GM19238 (cell line): ENCODE results near the gene ARHGEF16.

ENCODE experiments used
- DNase-seq: peaks from one replicate; pipeline ENCODE4 v3.0.0; 2011; ENCODE audit warnings: low spot score; ENCODE audit not compliant: insufficient read length

ARHGEF16 gene

GRCh38 chr1:3453891-3454810 is at the start of gene ARHGEF16:
Gene ARHGEF16 (plus strand): TSS chr1:3454665. CDS start chr1:3463085, 8,420 bp downstream.
- no peak for DNase-seq

DNA sequence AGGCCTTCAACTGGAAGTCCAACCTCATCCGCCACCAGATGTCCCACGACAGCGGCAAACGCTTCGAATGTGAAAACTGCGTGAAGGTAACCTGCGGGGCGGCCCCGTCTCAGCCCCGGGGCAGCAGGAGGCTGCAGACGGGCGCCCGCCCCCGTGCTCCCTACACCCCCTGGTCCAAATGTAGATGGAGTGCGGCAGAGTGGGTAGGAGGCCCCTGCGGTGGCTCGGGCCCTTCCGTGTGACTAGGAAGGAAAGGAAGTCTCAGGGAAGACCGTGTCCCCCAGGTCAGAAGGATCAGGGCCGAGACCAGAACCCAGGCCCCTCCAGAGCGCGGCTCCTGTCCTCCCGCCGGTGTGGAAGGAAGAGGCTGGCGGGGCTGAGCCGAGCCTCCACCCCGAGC is 49.7 kb upstream of the ARHGEF16 start:
- DNase-seq, result no peak

GRCh38 chr1:3405491-3405890 is 49.0 kb upstream of the ARHGEF16 start:
- no peak for DNase-seq

- no peak for DNase-seq
Measured at GRCh38 chr1:3405974-3406867, 48.2 kb upstream of the ARHGEF16 start.

DNA sequence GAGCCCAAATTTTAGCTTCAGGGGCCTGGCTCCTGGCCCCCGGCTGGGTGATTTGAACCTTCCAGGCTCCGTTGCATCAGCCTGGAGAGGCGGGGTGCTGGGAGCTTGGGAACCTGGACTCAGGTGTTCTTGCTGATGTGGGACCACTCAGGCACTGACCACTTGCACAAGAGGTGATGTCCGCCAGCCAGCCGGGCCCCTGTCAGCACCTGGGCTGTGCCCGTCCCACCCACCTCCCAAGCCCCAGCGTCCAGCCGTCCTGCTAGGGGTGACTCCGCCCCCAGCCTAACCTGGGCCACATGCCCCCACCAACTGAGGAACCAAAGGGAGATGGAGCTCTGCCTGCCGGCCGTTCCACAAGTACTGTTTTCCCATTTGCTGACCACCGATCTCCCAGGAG is 47.4 kb upstream of the ARHGEF16 start:
- no peak for DNase-seq

- no peak for DNase-seq
Measured at GRCh38 chr1:3408751-3409266, 45.7 kb upstream of the ARHGEF16 start.

DNA sequence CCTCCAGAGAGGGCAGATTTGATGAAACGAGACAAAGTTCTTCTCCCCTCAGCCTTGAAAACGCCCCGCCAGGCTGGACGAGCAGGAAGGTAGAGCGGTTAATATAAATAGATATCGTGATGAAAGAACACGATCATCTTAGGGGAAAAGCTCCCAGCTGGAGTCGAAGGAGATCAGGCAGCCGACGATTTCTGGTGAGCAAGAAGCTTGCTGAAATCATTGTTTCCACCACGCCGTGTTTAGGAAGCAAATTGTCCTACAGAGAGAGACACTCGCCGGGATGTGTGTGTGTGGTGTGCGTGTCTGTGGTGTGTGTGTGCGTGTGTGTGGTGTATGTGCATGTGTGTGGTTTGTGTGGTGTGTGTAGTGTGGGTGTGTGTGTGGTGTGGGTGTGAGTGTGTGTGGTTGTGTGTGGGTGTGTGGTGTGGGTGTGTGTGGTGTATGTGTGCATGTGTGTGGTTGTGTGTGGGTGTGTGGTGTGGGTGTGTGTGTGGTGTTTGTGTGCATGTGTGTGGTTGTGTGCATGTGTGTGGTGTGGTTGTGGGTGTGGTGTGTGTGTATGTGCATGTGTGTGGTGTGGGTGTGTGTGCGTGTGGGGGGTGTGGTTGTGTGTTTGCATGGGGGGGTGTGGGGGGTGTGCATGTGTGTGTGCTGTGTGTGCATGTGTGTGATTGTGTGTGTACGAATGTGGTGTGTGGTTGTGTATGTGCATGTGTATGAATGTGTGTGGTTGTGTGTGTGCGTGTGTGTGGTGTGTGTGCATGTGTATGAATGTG is 44.9 kb upstream of the ARHGEF16 start:
- DNase-seq, result no peak

DNA sequence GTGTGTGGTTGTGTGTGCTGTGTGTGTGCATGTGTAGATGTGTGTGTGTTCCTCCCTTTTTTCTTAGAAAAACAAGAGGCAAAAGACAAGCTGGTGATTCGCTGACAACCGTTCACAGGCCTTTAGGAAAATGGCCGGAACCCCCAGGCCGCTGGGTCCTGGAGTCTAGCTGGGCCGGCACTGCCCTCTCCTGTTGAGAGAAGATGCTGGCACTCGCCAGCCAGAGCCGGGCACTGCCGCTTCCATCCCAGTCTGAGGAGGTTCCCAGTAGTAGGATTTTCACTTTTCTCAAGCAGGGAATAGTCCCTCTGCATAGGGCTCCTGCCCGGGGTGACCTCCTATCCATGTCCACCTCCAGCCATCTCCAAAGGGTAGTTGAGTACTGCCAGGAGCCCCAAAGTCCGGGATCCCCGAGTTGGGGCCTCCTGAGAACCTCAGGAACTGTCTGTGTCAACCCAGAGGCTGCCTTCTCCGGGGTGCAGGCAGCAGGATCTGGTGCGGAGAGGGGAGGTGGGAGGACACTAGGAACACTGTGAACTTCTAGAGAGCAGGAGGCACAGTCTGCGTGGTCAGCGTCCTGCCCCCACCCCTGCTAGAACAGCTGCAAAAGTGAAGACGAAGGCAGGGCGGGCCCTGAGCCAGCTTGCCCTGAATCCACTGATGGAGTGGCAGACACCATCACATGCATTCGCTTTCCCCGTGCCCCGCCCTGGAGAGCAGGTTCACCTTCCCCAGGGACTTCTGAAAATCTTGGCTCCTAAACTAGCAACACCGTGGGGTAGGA is 44.1 kb upstream of the ARHGEF16 start:
- DNase-seq, result no peak

DNA sequence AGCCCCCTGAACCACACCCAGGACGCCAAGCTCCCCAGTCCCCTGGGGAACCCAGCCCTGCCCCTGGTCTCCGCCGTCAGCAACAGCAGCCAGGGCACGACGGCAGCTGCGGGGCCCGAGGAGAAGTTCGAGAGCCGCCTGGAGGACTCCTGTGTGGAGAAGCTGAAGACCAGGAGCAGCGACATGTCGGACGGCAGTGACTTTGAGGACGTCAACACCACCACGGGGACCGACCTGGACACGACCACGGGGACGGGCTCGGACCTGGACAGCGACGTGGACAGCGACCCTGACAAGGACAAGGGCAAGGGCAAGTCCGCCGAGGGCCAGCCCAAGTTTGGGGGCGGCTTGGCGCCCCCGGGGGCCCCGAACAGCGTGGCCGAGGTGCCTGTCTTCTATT is 42.7 kb upstream of the ARHGEF16 start:
- no peak for DNase-seq

DNA sequence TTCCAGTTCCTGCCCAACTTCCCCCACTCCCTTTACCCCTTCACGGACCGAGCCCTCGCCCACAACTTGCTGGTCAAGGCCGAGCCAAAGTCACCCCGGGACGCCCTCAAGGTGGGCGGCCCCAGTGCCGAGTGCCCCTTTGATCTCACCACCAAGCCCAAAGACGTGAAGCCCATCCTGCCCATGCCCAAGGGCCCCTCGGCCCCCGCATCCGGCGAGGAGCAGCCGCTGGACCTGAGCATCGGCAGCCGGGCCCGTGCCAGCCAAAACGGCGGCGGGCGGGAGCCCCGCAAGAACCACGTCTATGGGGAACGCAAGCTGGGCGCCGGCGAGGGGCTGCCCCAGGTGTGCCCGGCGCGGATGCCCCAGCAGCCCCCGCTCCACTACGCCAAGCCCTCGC is 42.1 kb upstream of the ARHGEF16 start:
- DNase-seq, result no peak

DNA sequence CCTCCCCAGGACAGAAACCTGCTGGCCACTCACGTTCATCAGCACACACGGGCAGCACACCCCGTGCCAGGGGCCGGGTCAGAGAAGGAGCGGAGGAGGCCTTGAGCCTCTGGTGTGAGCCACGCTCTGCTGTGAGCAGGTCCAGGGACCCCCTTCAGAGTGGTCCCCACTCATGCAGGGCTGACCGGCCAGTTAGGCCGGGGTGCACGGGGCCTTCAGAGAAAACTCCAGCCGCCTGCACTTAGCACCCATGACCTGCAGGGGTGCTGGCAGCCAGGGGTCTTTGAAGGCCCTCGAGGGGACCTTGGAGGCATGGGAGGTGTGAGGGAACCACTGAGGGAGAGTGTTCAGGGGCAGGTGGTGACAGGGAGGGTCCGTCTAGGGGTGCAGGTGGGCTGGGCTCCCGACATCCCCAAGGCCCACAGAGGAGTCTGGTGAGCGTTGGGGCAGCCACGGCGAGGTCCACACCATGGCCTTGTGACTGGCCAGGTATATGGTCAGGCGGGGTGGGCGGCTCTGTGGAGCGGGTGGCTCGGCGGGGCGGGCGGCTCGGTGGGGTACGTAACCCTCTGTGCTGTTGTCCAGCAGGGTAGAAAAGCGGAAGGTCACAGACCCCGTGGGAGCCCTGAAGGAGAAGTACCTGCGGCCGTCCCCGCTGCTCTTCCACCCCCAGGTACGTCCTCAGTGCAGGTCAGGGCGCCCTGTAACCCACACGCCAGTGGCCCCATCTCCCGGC is 40.3 kb upstream of the ARHGEF16 start:
- DNase-seq, result no peak

- no peak for DNase-seq
Measured at GRCh38 chr1:3415260-3416090, 39.0 kb upstream of the ARHGEF16 start.

DNA sequence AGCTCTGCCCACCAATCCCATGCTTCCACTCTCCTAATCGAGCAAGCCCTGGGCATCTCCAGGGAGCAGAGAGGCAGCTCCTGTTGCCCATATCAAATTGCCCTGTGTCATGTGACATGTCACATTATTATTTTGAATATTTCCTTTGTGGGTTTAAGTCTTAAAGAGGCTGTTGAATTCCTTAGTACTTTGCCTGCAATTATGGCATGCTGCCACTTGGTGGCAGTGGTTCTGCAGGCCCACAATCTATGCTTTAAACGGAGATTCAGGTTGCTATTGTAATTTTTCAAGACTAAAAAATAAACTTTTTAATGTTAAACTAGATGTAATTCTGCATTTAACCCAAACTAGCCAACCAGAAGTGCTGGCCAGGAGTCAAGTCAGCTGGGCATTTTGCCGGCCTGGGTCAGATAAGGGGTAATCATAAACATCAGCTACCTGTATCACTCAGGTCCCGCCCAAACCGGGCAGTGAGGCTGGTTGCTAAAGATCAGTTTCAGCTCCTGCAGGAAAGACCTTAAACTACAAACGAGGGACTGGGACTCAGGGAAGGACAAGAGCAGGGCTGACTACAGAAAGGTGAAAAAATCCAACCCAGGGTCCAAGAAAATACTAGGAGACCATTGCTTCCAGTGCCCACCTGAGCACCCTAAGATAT is 37.3 kb upstream of the ARHGEF16 start:
- DNase-seq, result no peak

GRCh38 chr1:3417934-3418333 is 36.5 kb upstream of the ARHGEF16 start:
- no peak for DNase-seq

DNA sequence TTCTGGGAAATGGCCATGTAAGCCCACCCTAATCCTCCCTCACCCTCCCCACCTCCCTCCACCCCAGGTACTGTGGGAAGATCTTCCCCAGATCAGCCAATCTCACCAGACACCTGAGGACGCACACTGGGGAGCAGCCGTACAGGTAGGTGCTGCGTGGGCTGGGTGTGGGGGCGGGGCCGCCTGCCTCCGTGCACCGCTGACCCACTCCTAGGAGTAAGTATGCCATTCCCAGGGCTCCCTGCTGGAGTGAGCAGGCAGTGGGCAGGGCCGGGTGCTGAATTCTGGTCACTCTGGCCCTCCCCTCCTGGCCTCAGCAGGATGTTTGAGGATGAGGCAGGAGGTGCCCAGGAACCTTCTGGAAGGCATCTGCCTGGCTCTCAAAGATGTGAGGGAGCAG is 35.9 kb upstream of the ARHGEF16 start:
- DNase-seq, result no peak

GRCh38 chr1:3419415-3420204 is 34.9 kb upstream of the ARHGEF16 start:
- no peak for DNase-seq

DNA sequence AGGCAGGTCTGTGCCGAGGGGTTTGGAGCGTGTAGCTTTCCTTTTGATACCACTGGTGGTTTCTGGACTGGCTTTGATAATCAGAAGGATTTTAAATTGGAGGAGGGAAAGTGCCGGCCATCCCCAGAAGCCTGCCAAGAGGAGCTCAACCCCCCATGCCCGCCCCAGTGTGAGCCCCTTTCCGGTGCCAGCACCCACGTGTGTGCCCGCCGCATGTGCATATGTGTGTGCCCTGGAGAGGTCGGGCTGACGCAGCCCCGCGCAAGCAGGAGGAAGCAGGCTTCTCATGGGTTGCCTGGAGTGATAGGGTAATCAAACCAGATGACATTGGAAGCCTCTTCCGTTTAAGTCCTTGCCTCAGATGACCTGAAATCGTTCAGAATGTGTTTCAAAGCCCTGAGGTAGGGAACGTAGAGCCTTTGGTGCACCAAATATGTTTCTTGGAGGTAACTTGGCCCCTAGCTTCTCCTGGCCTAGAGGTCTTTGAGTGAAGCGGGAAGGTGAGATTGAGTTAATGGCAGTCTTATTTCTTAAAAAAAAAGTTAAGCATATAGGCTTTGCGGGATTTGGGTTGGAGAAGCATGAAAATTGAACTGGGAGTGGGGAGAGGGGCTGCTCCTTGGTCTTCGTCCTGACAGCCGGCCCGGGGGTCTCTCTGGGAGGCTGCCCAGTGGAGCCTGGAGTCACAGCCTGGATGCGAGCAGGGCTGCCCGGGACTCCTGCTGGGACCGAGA is 34.1 kb upstream of the ARHGEF16 start:
- DNase-seq, result no peak
